Liver (tissue), 3 donors: ENCODE data around the gene CD28.

Experiments used
- ATF3 ChIP-seq: IDR thresholded peaks from 2 replicates; pipeline ENCODE4 v1.6.1; 2016; ENCODE audit warnings: antibody characterized with exemption
- CTCF ChIP-seq: fragments of 150-350 bp; IDR thresholded peaks from 2 replicates; pipeline ENCODE4 v1.5.1; 2017; ENCODE audit warnings: improper control_type of control experiment, low read depth, low read length; ENCODE audit not compliant: missing input control
- EGR1 ChIP-seq, 2 donors: IDR thresholded peaks; 2 replicates each; pipeline ENCODE4 v1.6.1; 2016 to 2018; ENCODE audit warnings: antibody characterized with exemption in 2 of 2, low read depth in 2 of 2
- GABPA ChIP-seq, 2 donors: IDR thresholded peaks in 1 of 2; conservative IDR thresholded peaks in 1 of 2; 2 replicates each; pipeline ENCODE4 v1.6.1; 2016; ENCODE audit warnings: antibody characterized with exemption in 2 of 2, mild to moderate bottlenecking in 1 of 2, moderate library complexity in 1 of 2
- JUND ChIP-seq, 2 donors: IDR thresholded peaks; 2 replicates each; pipeline ENCODE4 v1.6.1; 2016; ENCODE audit warnings: antibody characterized with exemption in 2 of 2
- MAX ChIP-seq: IDR thresholded peaks from 2 replicates; pipeline ENCODE4 v1.6.1; 2016; ENCODE audit warnings: antibody characterized with exemption
- NR2F2 ChIP-seq: IDR thresholded peaks from 2 replicates; pipeline ENCODE4 v1.6.1; 2016; ENCODE audit warnings: antibody characterized with exemption
- RAD21 ChIP-seq, 2 donors: IDR thresholded peaks; 2 replicates each; pipeline ENCODE4 v1.6.1; 2016; ENCODE audit warnings: antibody characterized with exemption in 2 of 2, mild to moderate bottlenecking in 2 of 2
- REST ChIP-seq: IDR thresholded peaks from 2 replicates; pipeline ENCODE4 v1.6.1; 2016; ENCODE audit warnings: antibody characterized with exemption, mild to moderate bottlenecking
- RXRA ChIP-seq, 2 donors: IDR thresholded peaks; 2 replicates each; pipeline ENCODE4 v1.6.1; 2017 to 2018; ENCODE audit warnings: antibody characterized with exemption in 2 of 2, mild to moderate bottlenecking in 1 of 2
- SP1 ChIP-seq: IDR thresholded peaks from 2 replicates; pipeline ENCODE4 v1.6.1; 2018; ENCODE audit warnings: antibody characterized with exemption, mild to moderate bottlenecking
- TAF1 ChIP-seq: conservative IDR thresholded peaks from 2 replicates; pipeline ENCODE4 v1.6.1; 2016; ENCODE audit warnings: antibody characterized with exemption, mild to moderate bottlenecking
- YY1 ChIP-seq: IDR thresholded peaks from 2 replicates; pipeline ENCODE4 v1.6.1; 2016; ENCODE audit warnings: antibody characterized with exemption, mild to moderate bottlenecking
- ZBTB33 ChIP-seq: IDR thresholded peaks from 2 replicates; pipeline ENCODE4 v1.6.1; 2016; ENCODE audit warnings: antibody characterized with exemption
- donor health status: healthy.
- donor health status: healthy.

- no peak for TF ChIP-seq CTCF
- no peak for TF ChIP-seq MAX
- TF ChIP-seq NR2F2 = no peak
- no peak for TF ChIP-seq TAF1
- TF ChIP-seq YY1 = no peak
- no peak for TF ChIP-seq RXRA (IDR thresholded peaks at IDR 0.05)
- no peak for TF ChIP-seq REST
- no peak for TF ChIP-seq RAD21 (IDR thresholded peaks at IDR 0.05)
- no peak for TF ChIP-seq ATF3
- TF ChIP-seq ZBTB33 = no peak
- no peak for TF ChIP-seq JUND (IDR thresholded peaks at IDR 0.05)
- no peak for TF ChIP-seq EGR1 (IDR thresholded peaks at IDR 0.05; ENCODE audit: low read depth in 2 of 2)
- no peak for TF ChIP-seq GABPA (IDR thresholded peaks at IDR 0.05 in 1 of 2, conservative IDR thresholded peaks at IDR 0.05 in 1 of 2)
- no peak for TF ChIP-seq SP1
These were observed 25.9 kb downstream of the CD28 start for GRCh38 chr2:203732092-203732952.
